Suprapubic skin (tissue), 3 donors: ENCODE measurements around the gene GCSAM.

ENCODE experiments used
- EP300 ChIP-seq: sonication (generic); formaldehyde crosslinking; IDR thresholded peaks from one replicate; pipeline ENCODE4 v1.6.1; 2017; ENCODE audit warnings: antibody characterized with exemption
- POLR2A ChIP-seq, 2 donors: fragments of 450-650 bp; IDR thresholded peaks; one replicate each; pipeline ENCODE4 v1.6.1; 2017; ENCODE audit warnings: antibody characterized with exemption in 2 of 2, mild to moderate bottlenecking in 2 of 2, moderate library complexity in 2 of 2
- TF ChIP-seq, protein P1 (sequence below), 2 donors: fragments of 200-600 bp in 1 of 2; fragments of 450-650 bp in 1 of 2; sonication (generic) in 1 of 2; IDR thresholded peaks; one replicate each; pipeline ENCODE4 v1.5.1; 2016 to 2019; ENCODE audit warnings: antibody characterized with exemption in 2 of 2, mild to moderate bottlenecking in 1 of 2, moderate library complexity in 1 of 2

DNA sequence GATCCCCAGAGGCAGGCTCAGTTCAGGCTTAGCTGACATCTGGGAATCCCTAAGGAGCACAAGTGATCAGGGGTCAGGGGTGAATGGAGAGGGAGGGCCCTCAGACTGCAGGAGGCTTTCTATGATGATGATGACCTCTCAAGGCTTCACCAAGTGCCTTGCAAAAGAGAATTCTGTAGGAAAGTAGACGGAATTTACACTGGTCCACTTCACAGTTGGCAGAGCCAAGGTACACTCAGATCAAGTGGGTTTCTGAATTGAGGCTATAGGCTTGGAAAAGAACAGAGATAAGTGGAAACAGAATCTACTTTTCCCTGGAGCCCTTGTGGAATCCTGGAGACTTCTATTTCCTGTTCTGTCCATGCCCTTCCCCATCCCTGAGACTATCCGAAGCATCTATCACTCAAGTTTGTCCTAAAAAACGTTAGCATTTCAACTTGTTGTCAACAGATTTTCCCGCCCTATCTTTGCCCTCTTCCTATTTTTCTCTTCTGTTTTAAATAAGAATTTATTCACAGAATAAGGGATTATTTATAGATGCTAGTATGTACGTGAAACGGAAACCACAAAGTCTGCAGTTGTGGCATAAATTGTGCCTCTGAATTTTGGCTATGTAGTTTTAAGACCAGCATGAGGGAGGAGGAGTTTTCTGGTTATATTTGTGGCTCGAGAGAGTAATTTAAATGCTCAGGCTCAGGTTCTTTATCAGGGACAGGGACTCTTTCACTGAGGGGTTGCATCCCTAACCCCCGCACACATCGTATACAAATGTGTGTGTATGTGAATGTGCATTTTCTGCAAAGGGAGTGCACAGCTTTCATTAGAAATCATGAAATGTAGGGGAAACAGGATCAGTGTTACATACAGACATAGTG lies 12.8 kb downstream of the GCSAM start:
- TF ChIP-seq, protein P1, sequence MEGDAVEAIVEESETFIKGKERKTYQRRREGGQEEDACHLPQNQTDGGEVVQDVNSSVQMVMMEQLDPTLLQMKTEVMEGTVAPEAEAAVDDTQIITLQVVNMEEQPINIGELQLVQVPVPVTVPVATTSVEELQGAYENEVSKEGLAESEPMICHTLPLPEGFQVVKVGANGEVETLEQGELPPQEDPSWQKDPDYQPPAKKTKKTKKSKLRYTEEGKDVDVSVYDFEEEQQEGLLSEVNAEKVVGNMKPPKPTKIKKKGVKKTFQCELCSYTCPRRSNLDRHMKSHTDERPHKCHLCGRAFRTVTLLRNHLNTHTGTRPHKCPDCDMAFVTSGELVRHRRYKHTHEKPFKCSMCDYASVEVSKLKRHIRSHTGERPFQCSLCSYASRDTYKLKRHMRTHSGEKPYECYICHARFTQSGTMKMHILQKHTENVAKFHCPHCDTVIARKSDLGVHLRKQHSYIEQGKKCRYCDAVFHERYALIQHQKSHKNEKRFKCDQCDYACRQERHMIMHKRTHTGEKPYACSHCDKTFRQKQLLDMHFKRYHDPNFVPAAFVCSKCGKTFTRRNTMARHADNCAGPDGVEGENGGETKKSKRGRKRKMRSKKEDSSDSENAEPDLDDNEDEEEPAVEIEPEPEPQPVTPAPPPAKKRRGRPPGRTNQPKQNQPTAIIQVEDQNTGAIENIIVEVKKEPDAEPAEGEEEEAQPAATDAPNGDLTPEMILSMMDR (IDR thresholded peaks at IDR 0.05), result no peak
- no peak for TF ChIP-seq POLR2A (IDR thresholded peaks at IDR 0.05)
- no peak for TF ChIP-seq EP300
